GM23338 (cell line): ENCODE data around the gene TCERG1L. TPM values are rescaled to one million over a fixed set of nuclear protein-coding genes. Genes with fewer than 3 reads are reported as not detected.

Experiments used
- ATAC-seq: fragments of 200-7000 bp; cut with Tn5 transposase; 3 replicates; pipeline ENCODE4 v1.9.1; 2020
- DNase-seq: peaks from one replicate; pipeline ENCODE4 v3.0.0-alpha.2; 2015; ENCODE audit warnings: low spot score
- H2AFZ ChIP-seq: fragments of 200-600 bp; sonication (generic); 2 replicates; pipeline ENCODE4 v1.8.0; 2016; ENCODE audit warnings: antibody characterized with exemption, mild to moderate bottlenecking, moderate library complexity
- H3F3A ChIP-seq: fragments of 200-600 bp; sonication (generic); replicated peaks from 2 replicates; pipeline ENCODE4 v1.8.0; 2017; ENCODE audit warnings: antibody characterized with exemption, mixed run types, low read depth
- H3K27ac ChIP-seq: fragments of 200-600 bp; sonication (generic); 2 replicates; pipeline ENCODE4 v1.6.1; 2016; ENCODE audit warnings: low read depth
- H3K27me3 ChIP-seq: fragments of 200-600 bp; sonication (generic); 2 replicates; pipeline ENCODE4 v1.8.0; 2016; ENCODE audit warnings: mild to moderate bottlenecking, mixed run types, moderate library complexity; ENCODE audit not compliant: insufficient read depth
- H3K36me3 ChIP-seq: fragments of 200-600 bp; sonication (generic); 2 replicates; pipeline ENCODE4 v1.8.0; 2016; ENCODE audit warnings: mild to moderate bottlenecking; ENCODE audit not compliant: insufficient read depth
- H3K4me1 ChIP-seq: fragments of 200-600 bp; sonication (generic); 2 replicates; pipeline ENCODE4 v1.8.0; 2016; ENCODE audit warnings: mild to moderate bottlenecking, moderate library complexity; ENCODE audit not compliant: insufficient read depth
- H3K4me2 ChIP-seq: fragments of 200-600 bp; sonication (generic); 2 replicates; pipeline ENCODE4 v1.7.1; 2017; ENCODE audit warnings: mixed run types
- H3K4me3 ChIP-seq: fragments of 200-600 bp; sonication (generic); 2 replicates; pipeline ENCODE4 v1.6.1; 2016; ENCODE audit warnings: mixed run types
- H3K79me2 ChIP-seq: fragments of 200-600 bp; sonication (generic); replicated peaks from 2 replicates; pipeline ENCODE4 v1.8.0; 2017; ENCODE audit warnings: mild to moderate bottlenecking; ENCODE audit not compliant: insufficient read depth
- H3K9me2 ChIP-seq: fragments of 200-600 bp; sonication (generic); 2 replicates; pipeline ENCODE4 v1.8.0; 2017; ENCODE audit not compliant: insufficient read depth
- H4K20me1 ChIP-seq: fragments of 200-600 bp; sonication (generic); replicated peaks from 2 replicates; pipeline ENCODE4 v1.8.0; 2017; ENCODE audit warnings: mild to moderate bottlenecking; ENCODE audit not compliant: insufficient read depth
- H3K27ac Mint-ChIP-seq: 2 replicates; pipeline ENCODE4 v1.8.0; 2020; ENCODE audit warnings: inconsistent platforms, mild to moderate bottlenecking, moderate library complexity, mixed read lengths
- H3K27me3 Mint-ChIP-seq: 3 replicates; pipeline ENCODE4 v1.8.0; 2022; ENCODE audit warnings: low read depth, mild to moderate bottlenecking, moderate library complexity, mixed read lengths, inconsistent platforms; ENCODE audit not compliant: insufficient read depth, poor library complexity
- H3K36me3 Mint-ChIP-seq: 3 replicates; pipeline ENCODE4 v1.8.0; 2021; ENCODE audit warnings: low read depth, mild to moderate bottlenecking, inconsistent platforms, moderate library complexity, mixed read lengths
- H3K4me1 Mint-ChIP-seq: 3 replicates; pipeline ENCODE4 v1.8.0; 2020; ENCODE audit warnings: mild to moderate bottlenecking, inconsistent platforms, mixed read lengths
- H3K4me3 Mint-ChIP-seq: 3 replicates; pipeline ENCODE4 v1.8.0; 2021; ENCODE audit warnings: moderate library complexity, mild to moderate bottlenecking, inconsistent platforms, mixed read lengths
- H3K9me3 Mint-ChIP-seq: 3 replicates; pipeline ENCODE4 v1.8.0; 2020; ENCODE audit warnings: moderate library complexity, mild to moderate bottlenecking, inconsistent platforms, mixed read lengths
- CREB1 ChIP-seq: fragments of 250-450 bp; sonication (Bioruptor Pico); IDR thresholded peaks from 2 replicates; pipeline ENCODE4 v1.5.0; 2020; ENCODE audit warnings: low read depth, mild to moderate bottlenecking, moderate library complexity
- CTCF ChIP-seq, 2 experiments: fragments of 200-600 bp in 1 of 2; sonication (generic) in 1 of 2; conservative IDR thresholded peaks; 2 replicates each; pipeline versions ENCODE4 v1.5.1 to v1.6.1; 2016 to 2017; ENCODE audit warnings: antibody characterized with exemption in 2 of 2, low read depth in 2 of 2, mild to moderate bottlenecking in 2 of 2, moderate library complexity in 1 of 2
- ETS1 ChIP-seq: IDR thresholded peaks from 2 replicates; pipeline ENCODE4 v1.6.1; 2016; ENCODE audit warnings: antibody characterized with exemption
- EZH2 ChIP-seq: fragments of 200-600 bp; sonication (generic); IDR thresholded peaks from one replicate; pipeline ENCODE4 v1.8.0; 2017; ENCODE audit warnings: antibody characterized with exemption, mild to moderate bottlenecking, low read depth; ENCODE audit not compliant: unreplicated experiment
- EZH2phosphoT487 ChIP-seq: fragments of 200-600 bp; sonication (generic); IDR thresholded peaks from one replicate; pipeline ENCODE4 v1.8.1; 2018; ENCODE audit warnings: antibody characterized with exemption; ENCODE audit not compliant: unreplicated experiment
- JUNB ChIP-seq: IDR thresholded peaks from one replicate; pipeline ENCODE4 v1.6.1; 2016; ENCODE audit warnings: antibody characterized with exemption; ENCODE audit not compliant: unreplicated experiment
- NANOG ChIP-seq: IDR thresholded peaks from 2 replicates; pipeline ENCODE4 v1.6.1; 2016; ENCODE audit warnings: antibody characterized with exemption, borderline replicate concordance
- POLR2AphosphoS5 ChIP-seq: IDR thresholded peaks from 2 replicates; pipeline ENCODE4 v1.6.1; 2016; ENCODE audit warnings: antibody characterized with exemption, low read depth
- REST ChIP-seq: IDR thresholded peaks from one replicate; pipeline ENCODE4 v1.6.1; 2018; ENCODE audit warnings: antibody characterized with exemption; ENCODE audit not compliant: unreplicated experiment
- STAT1 ChIP-seq: IDR thresholded peaks from one replicate; pipeline ENCODE4 v1.6.1; 2016; ENCODE audit warnings: antibody characterized with exemption; ENCODE audit not compliant: unreplicated experiment
- ZNF114 ChIP-seq: fragments of 250-450 bp; sonication (Bioruptor Pico); IDR thresholded peaks from 2 replicates; pipeline ENCODE4 v1.5.0; 2020; ENCODE audit warnings: mild to moderate bottlenecking, moderate library complexity
- ZNF331 ChIP-seq: fragments of 250-450 bp; sonication (Bioruptor Pico); IDR thresholded peaks from 2 replicates; pipeline ENCODE4 v1.5.0; 2020; ENCODE audit warnings: low read depth, mild to moderate bottlenecking, moderate library complexity
- ZNF462 ChIP-seq: fragments of 250-450 bp; sonication (Bioruptor Pico); IDR thresholded peaks from 2 replicates; pipeline ENCODE4 v1.5.0; 2020; ENCODE audit warnings: mild to moderate bottlenecking, moderate library complexity
- polyA plus RNA-seq: library from polyadenylated mRNA; unstranded; fragments of >200 nt; fragmentation: Nextera tagmentation; extraction: Ambion mirVana; gene quantifications from 2 replicates; pipeline ENCODE4 v1.2.1, GENCODE V29; 2016
- total RNA-seq: library from RNA; depleted of rRNA; stranded (reverse); fragments of >200 nt; shearing (Covaris generic); gene quantifications from 2 replicates; pipeline ENCODE4 v1.2.3, GENCODE V29; 2014

Gene TCERG1L
- total and polyA plus RNA-seq, 2 experiments from 2014 or later, result 3.9 to 5.5 TPM

GRCh38 chr10:131200856-131201470 is 110.6 kb downstream of the TCERG1L start:
- Histone ChIP-seq H3K4me2 (no peak overlapping the region), H3K27ac (no peak overlapping the region), H3F3A (no peaks in the 10 kb centered on the region), H3K4me1 (no peaks in the 10 kb centered on the region), H3K27me3 (no peaks in the 10 kb centered on the region), H3K79me2 (no peaks in the 10 kb centered on the region), H4K20me1 (no peaks in the 10 kb centered on the region), H3K4me3 (no peak overlapping the region), H3K9me2 (no peaks in the 10 kb centered on the region), H3K36me3 (no peaks in the 10 kb centered on the region; the same call in 1 of the 2 replicates), H2AFZ (no peak overlapping the region)
- Mint-ChIP-seq H3K4me1 (no peaks in the 10 kb centered on the region), H3K27ac (no peak overlapping the region), H3K27me3 (peaks cover 4% of the 10 kb centered on the region), H3K36me3 (peaks cover 34% of the 10 kb centered on the region), H3K4me3 (no peak overlapping the region), H3K9me3 (peaks cover 95% of the 10 kb centered on the region)
- TF ChIP-seq NANOG (no peak), POLR2AphosphoS5 (no peak), ZNF462 (CRISPR knock-in tag) (no peak), JUNB (no peak), EZH2 (no peak), ETS1 (no peak), REST (no peak), CTCF (conservative IDR thresholded peaks at IDR 0.05; ENCODE audit: low read depth in 2 of 2) (no peak), EZH2phosphoT487 (no peak), ZNF114 (CRISPR knock-in tag) (no peak), CREB1 (CRISPR knock-in tag) (no peak), ZNF331 (no peak), STAT1 (no peak)
- ATAC-seq (no peak), DNase-seq (no peak)
